ENCODE results near the gene MRPS23.

- TF ChIP-seq POLR2AphosphoS5 (IDR thresholded peaks at IDR 0.05) (no peak), EP300 (IDR thresholded peaks at IDR 0.05; ENCODE audit: low read depth) (no peak), POLR2A (IDR thresholded peaks at IDR 0.05) (no peak)
- TF ChIP-seq, protein P1, sequence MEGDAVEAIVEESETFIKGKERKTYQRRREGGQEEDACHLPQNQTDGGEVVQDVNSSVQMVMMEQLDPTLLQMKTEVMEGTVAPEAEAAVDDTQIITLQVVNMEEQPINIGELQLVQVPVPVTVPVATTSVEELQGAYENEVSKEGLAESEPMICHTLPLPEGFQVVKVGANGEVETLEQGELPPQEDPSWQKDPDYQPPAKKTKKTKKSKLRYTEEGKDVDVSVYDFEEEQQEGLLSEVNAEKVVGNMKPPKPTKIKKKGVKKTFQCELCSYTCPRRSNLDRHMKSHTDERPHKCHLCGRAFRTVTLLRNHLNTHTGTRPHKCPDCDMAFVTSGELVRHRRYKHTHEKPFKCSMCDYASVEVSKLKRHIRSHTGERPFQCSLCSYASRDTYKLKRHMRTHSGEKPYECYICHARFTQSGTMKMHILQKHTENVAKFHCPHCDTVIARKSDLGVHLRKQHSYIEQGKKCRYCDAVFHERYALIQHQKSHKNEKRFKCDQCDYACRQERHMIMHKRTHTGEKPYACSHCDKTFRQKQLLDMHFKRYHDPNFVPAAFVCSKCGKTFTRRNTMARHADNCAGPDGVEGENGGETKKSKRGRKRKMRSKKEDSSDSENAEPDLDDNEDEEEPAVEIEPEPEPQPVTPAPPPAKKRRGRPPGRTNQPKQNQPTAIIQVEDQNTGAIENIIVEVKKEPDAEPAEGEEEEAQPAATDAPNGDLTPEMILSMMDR (IDR thresholded peaks at IDR 0.05): no peak
Observed at GRCh38 chr17:57899391-57899790, 49.5 kb upstream of the MRPS23 start.

Data from transverse colon (tissue), 4 donors.